GM23338 (cell line): ENCODE data around the gene TPH2. TPM values are rescaled to one million over a fixed set of nuclear protein-coding genes. Genes with fewer than 3 reads are reported as not detected.

Experiments
- ATAC-seq: fragments of 200-7000 bp; cut with Tn5 transposase; 3 replicates; pipeline ENCODE4 v1.9.1; 2020
- DNase-seq: peaks from one replicate; pipeline ENCODE4 v3.0.0-alpha.2; 2015; ENCODE audit warnings: low spot score
- H2AFZ ChIP-seq: fragments of 200-600 bp; sonication (generic); 2 replicates; pipeline ENCODE4 v1.8.0; 2016; ENCODE audit warnings: antibody characterized with exemption, mild to moderate bottlenecking, moderate library complexity
- H3F3A ChIP-seq: fragments of 200-600 bp; sonication (generic); replicated peaks from 2 replicates; pipeline ENCODE4 v1.8.0; 2017; ENCODE audit warnings: antibody characterized with exemption, mixed run types, low read depth
- H3K27ac ChIP-seq: fragments of 200-600 bp; sonication (generic); 2 replicates; pipeline ENCODE4 v1.6.1; 2016; ENCODE audit warnings: low read depth
- H3K27me3 ChIP-seq: fragments of 200-600 bp; sonication (generic); 2 replicates; pipeline ENCODE4 v1.8.0; 2016; ENCODE audit warnings: mild to moderate bottlenecking, mixed run types, moderate library complexity; ENCODE audit not compliant: insufficient read depth
- H3K36me3 ChIP-seq: fragments of 200-600 bp; sonication (generic); 2 replicates; pipeline ENCODE4 v1.8.0; 2016; ENCODE audit warnings: mild to moderate bottlenecking; ENCODE audit not compliant: insufficient read depth
- H3K4me1 ChIP-seq: fragments of 200-600 bp; sonication (generic); 2 replicates; pipeline ENCODE4 v1.8.0; 2016; ENCODE audit warnings: mild to moderate bottlenecking, moderate library complexity; ENCODE audit not compliant: insufficient read depth
- H3K4me2 ChIP-seq: fragments of 200-600 bp; sonication (generic); 2 replicates; pipeline ENCODE4 v1.7.1; 2017; ENCODE audit warnings: mixed run types
- H3K4me3 ChIP-seq: fragments of 200-600 bp; sonication (generic); 2 replicates; pipeline ENCODE4 v1.6.1; 2016; ENCODE audit warnings: mixed run types
- H3K79me2 ChIP-seq: fragments of 200-600 bp; sonication (generic); replicated peaks from 2 replicates; pipeline ENCODE4 v1.8.0; 2017; ENCODE audit warnings: mild to moderate bottlenecking; ENCODE audit not compliant: insufficient read depth
- H3K9me2 ChIP-seq: fragments of 200-600 bp; sonication (generic); 2 replicates; pipeline ENCODE4 v1.8.0; 2017; ENCODE audit not compliant: insufficient read depth
- H4K20me1 ChIP-seq: fragments of 200-600 bp; sonication (generic); replicated peaks from 2 replicates; pipeline ENCODE4 v1.8.0; 2017; ENCODE audit warnings: mild to moderate bottlenecking; ENCODE audit not compliant: insufficient read depth
- H3K27ac Mint-ChIP-seq: 2 replicates; pipeline ENCODE4 v1.8.0; 2020; ENCODE audit warnings: inconsistent platforms, mild to moderate bottlenecking, moderate library complexity, mixed read lengths
- H3K27me3 Mint-ChIP-seq: 3 replicates; pipeline ENCODE4 v1.8.0; 2022; ENCODE audit warnings: low read depth, mild to moderate bottlenecking, moderate library complexity, mixed read lengths, inconsistent platforms; ENCODE audit not compliant: insufficient read depth, poor library complexity
- H3K36me3 Mint-ChIP-seq: 3 replicates; pipeline ENCODE4 v1.8.0; 2021; ENCODE audit warnings: low read depth, mild to moderate bottlenecking, inconsistent platforms, moderate library complexity, mixed read lengths
- H3K4me1 Mint-ChIP-seq: 3 replicates; pipeline ENCODE4 v1.8.0; 2020; ENCODE audit warnings: mild to moderate bottlenecking, inconsistent platforms, mixed read lengths
- H3K4me3 Mint-ChIP-seq: 3 replicates; pipeline ENCODE4 v1.8.0; 2021; ENCODE audit warnings: moderate library complexity, mild to moderate bottlenecking, inconsistent platforms, mixed read lengths
- H3K9me3 Mint-ChIP-seq: 3 replicates; pipeline ENCODE4 v1.8.0; 2020; ENCODE audit warnings: moderate library complexity, mild to moderate bottlenecking, inconsistent platforms, mixed read lengths
- CREB1 ChIP-seq: fragments of 250-450 bp; sonication (Bioruptor Pico); IDR thresholded peaks from 2 replicates; pipeline ENCODE4 v1.5.0; 2020; ENCODE audit warnings: low read depth, mild to moderate bottlenecking, moderate library complexity
- EZH2 ChIP-seq: fragments of 200-600 bp; sonication (generic); IDR thresholded peaks from one replicate; pipeline ENCODE4 v1.8.0; 2017; ENCODE audit warnings: antibody characterized with exemption, mild to moderate bottlenecking, low read depth; ENCODE audit not compliant: unreplicated experiment
- EZH2phosphoT487 ChIP-seq: fragments of 200-600 bp; sonication (generic); IDR thresholded peaks from one replicate; pipeline ENCODE4 v1.8.1; 2018; ENCODE audit warnings: antibody characterized with exemption; ENCODE audit not compliant: unreplicated experiment
- JUNB ChIP-seq: IDR thresholded peaks from one replicate; pipeline ENCODE4 v1.6.1; 2016; ENCODE audit warnings: antibody characterized with exemption; ENCODE audit not compliant: unreplicated experiment
- NANOG ChIP-seq: IDR thresholded peaks from 2 replicates; pipeline ENCODE4 v1.6.1; 2016; ENCODE audit warnings: antibody characterized with exemption, borderline replicate concordance
- POLR2AphosphoS5 ChIP-seq: IDR thresholded peaks from 2 replicates; pipeline ENCODE4 v1.6.1; 2016; ENCODE audit warnings: antibody characterized with exemption, low read depth
- STAT1 ChIP-seq: IDR thresholded peaks from one replicate; pipeline ENCODE4 v1.6.1; 2016; ENCODE audit warnings: antibody characterized with exemption; ENCODE audit not compliant: unreplicated experiment
- ZNF114 ChIP-seq: fragments of 250-450 bp; sonication (Bioruptor Pico); IDR thresholded peaks from 2 replicates; pipeline ENCODE4 v1.5.0; 2020; ENCODE audit warnings: mild to moderate bottlenecking, moderate library complexity
- ZNF331 ChIP-seq: fragments of 250-450 bp; sonication (Bioruptor Pico); IDR thresholded peaks from 2 replicates; pipeline ENCODE4 v1.5.0; 2020; ENCODE audit warnings: low read depth, mild to moderate bottlenecking, moderate library complexity
- polyA plus RNA-seq: library from polyadenylated mRNA; unstranded; fragments of >200 nt; fragmentation: Nextera tagmentation; extraction: Ambion mirVana; gene quantifications from 2 replicates; pipeline ENCODE4 v1.2.1, GENCODE V29; 2016
- total RNA-seq: library from RNA; depleted of rRNA; stranded (reverse); fragments of >200 nt; shearing (Covaris generic); gene quantifications from 2 replicates; pipeline ENCODE4 v1.2.3, GENCODE V29; 2014
- TF ChIP-seq, protein P1 (sequence below): IDR thresholded peaks from 2 replicates; pipeline ENCODE4 v1.6.1; 2016; ENCODE audit warnings: antibody characterized with exemption
- TF ChIP-seq, protein P2 (sequence below), 2 experiments: fragments of 200-600 bp in 1 of 2; sonication (generic) in 1 of 2; conservative IDR thresholded peaks; 2 replicates each; pipeline versions ENCODE4 v1.5.1 to v1.6.1; 2016 to 2017; ENCODE audit warnings: antibody characterized with exemption in 2 of 2, low read depth in 2 of 2, mild to moderate bottlenecking in 2 of 2, moderate library complexity in 1 of 2

The TPH2 gene
- total and polyA plus RNA-seq, 2 experiments from 2014 or later: 0.94 to 1.4 TPM

DNA sequence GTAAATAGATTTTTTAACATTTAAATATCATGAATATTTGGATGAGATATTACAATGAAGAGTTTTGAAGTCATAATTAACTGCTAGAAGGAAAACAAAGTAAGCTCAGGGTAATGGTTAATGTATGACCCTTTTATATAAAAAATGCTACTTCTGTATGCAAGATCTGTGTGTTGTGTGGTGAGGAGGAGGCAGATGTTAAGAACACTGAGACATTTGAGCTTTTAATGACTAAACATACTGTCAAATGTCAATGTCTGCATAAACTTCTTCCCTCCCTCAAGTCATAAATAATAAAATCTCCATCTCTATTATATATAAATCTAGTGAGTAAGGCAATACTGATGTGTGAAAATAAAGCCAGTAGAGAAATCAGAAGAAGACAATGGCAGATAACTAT is 1.4 kb downstream of the TPH2 start:
- Histone ChIP-seq H3K4me2 (no peak overlapping the region), H2AFZ (no peak overlapping the region), H3K79me2 (no peaks in the 10 kb centered on the region), H3K9me2 (no peaks in the 10 kb centered on the region), H3K4me3 (no peak overlapping the region), H3F3A (no peaks in the 10 kb centered on the region), H3K27me3 (no peaks in the 10 kb centered on the region), H4K20me1 (no peaks in the 10 kb centered on the region), H3K36me3 (no peaks in the 10 kb centered on the region), H3K27ac (no peak overlapping the region), H3K4me1 (peaks cover 15% of the 10 kb centered on the region)
- no peaks in the 10 kb centered on the region for H3K9me3 Mint-ChIP-seq
- no peaks in the 10 kb centered on the region for H3K27me3 Mint-ChIP-seq
- H3K27ac Mint-ChIP-seq: no peak overlapping the region
- DNase-seq: no peak
- H3K4me3 Mint-ChIP-seq: no peak overlapping the region
- no peak for ATAC-seq
- no peaks in the 10 kb centered on the region for H3K36me3 Mint-ChIP-seq
- peaks cover 46% of the 10 kb centered on the region for H3K4me1 Mint-ChIP-seq
- TF ChIP-seq NANOG (no peak), EZH2phosphoT487 (no peak), ZNF114 (CRISPR knock-in tag) (no peak), EZH2 (no peak), POLR2AphosphoS5 (no peak), JUNB (no peak)
- TF ChIP-seq, protein P1, sequence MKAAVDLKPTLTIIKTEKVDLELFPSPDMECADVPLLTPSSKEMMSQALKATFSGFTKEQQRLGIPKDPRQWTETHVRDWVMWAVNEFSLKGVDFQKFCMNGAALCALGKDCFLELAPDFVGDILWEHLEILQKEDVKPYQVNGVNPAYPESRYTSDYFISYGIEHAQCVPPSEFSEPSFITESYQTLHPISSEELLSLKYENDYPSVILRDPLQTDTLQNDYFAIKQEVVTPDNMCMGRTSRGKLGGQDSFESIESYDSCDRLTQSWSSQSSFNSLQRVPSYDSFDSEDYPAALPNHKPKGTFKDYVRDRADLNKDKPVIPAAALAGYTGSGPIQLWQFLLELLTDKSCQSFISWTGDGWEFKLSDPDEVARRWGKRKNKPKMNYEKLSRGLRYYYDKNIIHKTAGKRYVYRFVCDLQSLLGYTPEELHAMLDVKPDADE: no peak
- TF ChIP-seq, protein P2, sequence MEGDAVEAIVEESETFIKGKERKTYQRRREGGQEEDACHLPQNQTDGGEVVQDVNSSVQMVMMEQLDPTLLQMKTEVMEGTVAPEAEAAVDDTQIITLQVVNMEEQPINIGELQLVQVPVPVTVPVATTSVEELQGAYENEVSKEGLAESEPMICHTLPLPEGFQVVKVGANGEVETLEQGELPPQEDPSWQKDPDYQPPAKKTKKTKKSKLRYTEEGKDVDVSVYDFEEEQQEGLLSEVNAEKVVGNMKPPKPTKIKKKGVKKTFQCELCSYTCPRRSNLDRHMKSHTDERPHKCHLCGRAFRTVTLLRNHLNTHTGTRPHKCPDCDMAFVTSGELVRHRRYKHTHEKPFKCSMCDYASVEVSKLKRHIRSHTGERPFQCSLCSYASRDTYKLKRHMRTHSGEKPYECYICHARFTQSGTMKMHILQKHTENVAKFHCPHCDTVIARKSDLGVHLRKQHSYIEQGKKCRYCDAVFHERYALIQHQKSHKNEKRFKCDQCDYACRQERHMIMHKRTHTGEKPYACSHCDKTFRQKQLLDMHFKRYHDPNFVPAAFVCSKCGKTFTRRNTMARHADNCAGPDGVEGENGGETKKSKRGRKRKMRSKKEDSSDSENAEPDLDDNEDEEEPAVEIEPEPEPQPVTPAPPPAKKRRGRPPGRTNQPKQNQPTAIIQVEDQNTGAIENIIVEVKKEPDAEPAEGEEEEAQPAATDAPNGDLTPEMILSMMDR (conservative IDR thresholded peaks at IDR 0.05; ENCODE audit: low read depth in 2 of 2): no peak

DNA sequence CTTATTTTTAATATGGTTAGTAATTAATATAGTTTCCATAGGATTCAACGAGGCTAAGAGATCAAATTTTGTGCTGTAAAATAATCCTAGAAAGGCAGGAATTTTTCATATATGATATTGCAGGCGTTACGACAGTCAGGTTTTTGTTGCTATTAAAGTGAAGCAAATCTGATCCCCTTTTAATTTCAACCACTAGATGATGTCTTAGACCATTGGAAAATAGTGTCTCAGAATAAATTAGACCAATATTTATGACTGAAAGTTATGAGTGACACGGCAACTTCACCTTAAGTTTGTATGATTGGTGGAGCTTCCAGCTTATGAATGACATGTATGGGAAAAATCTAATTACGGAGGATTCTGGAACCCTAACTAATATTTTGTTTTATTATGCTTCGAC is 2.5 kb downstream of the TPH2 start:
- Histone ChIP-seq H3K27ac (no peak overlapping the region), H3K27me3 (no peaks in the 10 kb centered on the region), H3K4me1 (peaks cover 19% of the 10 kb centered on the region), H3K9me2 (no peaks in the 10 kb centered on the region), H3K4me2 (no peak overlapping the region), H3K4me3 (no peak overlapping the region), H3F3A (no peaks in the 10 kb centered on the region), H3K79me2 (no peaks in the 10 kb centered on the region), H3K36me3 (no peaks in the 10 kb centered on the region), H4K20me1 (no peaks in the 10 kb centered on the region), H2AFZ (no peak overlapping the region)
- peaks cover 57% of the 10 kb centered on the region for H3K4me1 Mint-ChIP-seq
- no peaks in the 10 kb centered on the region for H3K36me3 Mint-ChIP-seq
- H3K9me3 Mint-ChIP-seq: no peaks in the 10 kb centered on the region
- H3K27ac Mint-ChIP-seq: no peak overlapping the region
- DNase-seq (no peak), ATAC-seq (no peak)
- H3K4me3 Mint-ChIP-seq: no peak overlapping the region
- H3K27me3 Mint-ChIP-seq: no peaks in the 10 kb centered on the region
- TF ChIP-seq CREB1 (CRISPR knock-in tag): no peak
- no peak for TF ChIP-seq POLR2AphosphoS5
- TF ChIP-seq, protein P1: no peak
- TF ChIP-seq, protein P2 (conservative IDR thresholded peaks at IDR 0.05; ENCODE audit: low read depth in 2 of 2): no peak
- no peak for TF ChIP-seq EZH2phosphoT487
- no peak for TF ChIP-seq ZNF331
- no peak for TF ChIP-seq STAT1
- no peak for TF ChIP-seq NANOG
